HG03039 (cell line): ENCODE results near the gene CUEDC2.
"Not testable (repeated sequence)": the region's sequence is repeated elsewhere in the genome, so short reads cannot be mapped to it uniquely, and the experiment has no call there.

Experiments used
- ATAC-seq: cut with Tn5 transposase; IDR thresholded peaks from one replicate; pipeline ENCODE4 v1.9.1; 2021; ENCODE audit warnings: mild to moderate bottlenecking, moderate library complexity; ENCODE audit not compliant: unreplicated experiment

Gene CUEDC2

GRCh38 chr10:102455893-102456471 lies 23.6 kb upstream of the CUEDC2 start:
- no peak for ATAC-seq

DNA sequence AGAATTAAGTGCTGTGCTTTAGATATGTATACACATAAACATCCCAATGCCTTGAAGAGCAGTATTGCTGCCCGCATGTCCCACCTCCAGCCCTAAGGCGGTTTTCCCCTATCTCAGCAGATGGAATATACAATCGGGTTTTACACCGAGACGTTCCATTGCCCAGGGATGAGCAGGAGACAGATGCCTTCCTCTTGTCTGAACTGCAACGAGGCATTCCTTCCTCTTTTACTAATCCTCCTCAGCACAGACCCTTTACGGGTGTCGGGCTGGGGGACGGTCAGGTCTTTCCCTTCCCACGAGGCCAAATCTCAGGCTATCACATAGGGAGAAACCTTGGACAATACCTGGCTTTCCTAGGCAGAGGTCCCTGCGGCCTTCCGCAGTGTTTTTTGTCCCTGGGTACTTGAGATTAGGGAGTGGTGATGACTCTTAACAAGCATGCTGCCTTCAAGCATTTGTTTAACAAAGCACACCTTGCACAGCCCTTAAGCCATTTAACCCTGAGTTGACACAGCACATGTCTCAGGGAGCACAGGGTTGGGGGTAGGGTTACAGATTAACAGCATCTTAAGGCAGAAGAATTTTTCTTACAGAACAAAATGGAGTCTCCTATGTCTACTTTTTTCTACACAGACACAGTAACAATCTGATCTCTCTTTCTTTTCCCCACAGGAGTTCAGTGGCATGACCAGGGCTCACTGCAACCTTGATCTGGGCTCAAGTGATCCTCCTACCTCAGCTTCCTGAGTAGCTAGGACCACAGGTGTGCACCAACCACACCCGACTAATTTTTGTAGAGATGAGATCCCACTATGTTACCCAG lies 22.5 kb upstream of the CUEDC2 start:
- not testable (repeated sequence) for ATAC-seq

DNA sequence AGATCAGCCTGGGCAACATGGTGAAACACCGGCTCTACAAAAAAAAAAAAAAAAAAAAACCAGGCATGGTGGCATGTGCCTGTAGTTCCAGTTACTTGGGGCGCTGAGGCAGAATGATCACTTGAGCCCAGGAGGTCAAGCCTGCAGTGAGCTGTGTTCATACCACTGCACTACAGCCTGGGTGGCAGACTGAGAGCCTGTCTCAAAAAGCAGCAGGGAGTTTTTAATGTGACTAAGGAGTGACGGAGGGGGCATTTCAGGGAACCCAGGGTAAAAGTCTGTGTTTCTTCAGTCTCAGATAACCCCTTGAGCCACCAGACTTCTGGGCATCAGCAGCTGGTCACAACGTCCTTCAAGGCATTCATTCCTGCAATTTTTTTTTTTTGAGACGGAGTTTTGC lies 21.1 kb upstream of the CUEDC2 start:
- no peak for ATAC-seq

DNA sequence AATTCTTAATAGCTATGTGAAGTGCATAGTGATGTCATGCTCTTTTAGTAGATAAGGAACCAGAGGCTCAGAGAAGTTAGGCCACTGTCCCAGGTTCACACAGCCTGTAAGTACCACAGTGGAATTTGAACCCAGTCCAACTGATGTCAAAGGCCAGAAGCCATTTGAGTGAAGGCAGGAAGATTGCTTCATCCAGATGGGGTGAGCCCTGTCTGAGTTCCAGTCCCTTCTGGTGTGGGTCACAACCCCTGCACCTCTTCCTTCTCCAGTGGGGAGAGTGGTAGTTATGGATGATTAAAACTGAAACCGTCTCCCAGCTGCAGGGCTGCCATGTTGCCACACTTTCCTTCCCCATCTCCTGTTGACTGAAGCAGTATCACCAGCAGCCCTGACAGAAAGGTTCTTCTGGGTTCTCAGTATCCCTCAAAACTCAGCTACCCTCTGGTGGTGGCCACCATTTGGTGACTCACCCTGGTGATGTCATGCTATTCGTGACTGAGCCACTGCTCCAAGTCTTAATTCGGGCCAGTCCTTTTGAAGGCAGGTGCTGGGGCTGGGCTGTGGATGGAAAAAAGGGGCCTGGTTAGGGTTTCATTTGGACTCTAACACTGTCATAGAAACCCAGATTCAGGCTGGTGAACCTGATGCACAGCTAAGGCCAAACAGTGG lies 20.4 kb upstream of the CUEDC2 start:
- ATAC-seq, result no peak

DNA sequence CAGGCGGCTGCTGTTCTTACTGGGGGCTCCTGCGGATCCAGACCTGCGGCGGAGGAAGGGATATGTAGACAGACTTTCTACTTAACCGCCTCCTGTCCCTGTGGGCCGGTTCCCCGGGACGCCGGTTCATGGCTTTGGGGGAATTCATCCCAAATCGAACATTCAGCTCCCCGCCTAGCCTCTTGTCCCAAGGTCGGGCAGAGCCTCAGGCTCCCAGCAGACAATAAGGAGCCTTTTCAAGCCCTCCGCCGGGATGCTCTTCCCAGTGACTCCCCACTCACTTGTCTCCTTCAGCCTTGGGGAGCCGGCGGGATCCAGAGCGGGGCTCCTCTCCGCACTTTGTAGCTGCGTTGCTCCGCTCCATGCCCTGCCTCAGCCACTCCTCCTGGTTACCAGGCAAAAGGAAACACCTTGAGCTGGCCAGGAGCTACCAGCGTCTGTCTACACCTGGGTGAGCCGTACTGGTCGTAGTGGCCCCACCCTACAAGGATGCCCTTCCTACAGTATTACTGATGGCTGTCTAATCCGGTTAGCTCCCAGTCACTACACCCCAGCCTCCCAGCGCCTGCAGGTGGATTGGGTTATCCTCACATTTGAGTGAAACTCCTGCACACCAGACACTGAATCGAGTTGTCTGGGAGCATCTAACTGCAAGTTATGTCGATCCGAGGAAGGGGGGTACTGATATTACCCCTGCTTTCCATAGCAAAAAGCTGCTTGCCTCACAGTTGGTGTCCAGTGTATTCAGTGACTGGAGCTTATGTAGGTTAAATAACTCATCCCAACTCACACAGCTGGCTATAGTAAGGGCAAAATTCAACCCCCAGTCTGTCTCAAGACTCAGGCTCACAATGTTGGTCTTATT lies 19.0 kb upstream of the CUEDC2 start, which contains the start of gene C10orf95:
Gene C10orf95, minus strand, starts transcription at position 439 of the 865 bp plus-strand sequence. CDS start 450 bp downstream, outside the sequence.
- no peak for ATAC-seq

GRCh38 chr10:102450374-102451104 lies 18.2 kb upstream of the CUEDC2 start:
- ATAC-seq, result peak; percentile 72

GRCh38 chr10:102450124-102450373 lies 17.7 kb upstream of the CUEDC2 start:
- ATAC-seq, result peak; percentile 7

GRCh38 chr10:102449321-102450123 lies 17.1 kb upstream of the CUEDC2 start:
- no peak for ATAC-seq

DNA sequence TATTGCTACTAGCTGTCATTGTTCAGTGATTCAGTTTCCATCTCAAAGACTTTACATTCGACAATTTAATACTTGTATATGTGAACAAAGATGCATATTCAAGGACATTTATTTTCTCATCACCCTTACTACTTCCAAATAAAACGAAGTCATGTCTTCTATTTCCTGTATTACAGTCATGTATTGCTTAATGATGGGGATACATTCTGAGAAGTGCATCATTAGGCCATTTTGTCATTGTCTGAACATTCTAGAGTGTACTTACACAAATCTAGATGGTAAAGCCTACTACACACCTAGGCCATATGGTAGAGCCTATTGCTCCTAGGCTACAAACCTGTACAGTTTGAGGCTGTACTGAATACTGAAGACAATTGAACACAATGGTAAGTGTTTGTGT lies 12.5 kb upstream of the CUEDC2 start:
- ATAC-seq, result no peak

GRCh38 chr10:102438374-102438773 lies 6.0 kb upstream of the CUEDC2 start:
- no peak for ATAC-seq

DNA sequence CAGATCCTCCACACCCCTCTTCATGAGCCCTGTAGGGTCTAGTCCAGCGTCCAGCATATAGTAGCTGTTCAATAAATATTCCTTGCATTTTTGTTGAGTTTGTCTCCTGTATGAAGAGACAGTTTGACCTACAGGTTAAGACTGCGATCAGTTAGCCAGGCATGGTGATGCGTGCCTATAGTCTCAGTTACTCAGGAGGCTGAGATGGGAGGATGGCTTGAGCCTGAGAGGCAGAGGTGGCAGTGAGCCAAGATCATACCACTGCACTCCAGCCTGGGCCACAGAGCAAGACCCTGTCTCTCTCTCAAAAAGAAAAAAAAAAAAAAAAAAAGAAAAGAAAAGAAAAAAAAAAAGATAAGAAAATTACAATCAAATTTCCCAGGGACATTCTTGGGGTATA lies 5.1 kb upstream of the CUEDC2 start:
- ATAC-seq, result no peak

GRCh38 chr10:102436312-102436711 lies 3.9 kb upstream of the CUEDC2 start:
- ATAC-seq, result no peak

GRCh38 chr10:102435529-102436233 lies 3.3 kb upstream of the CUEDC2 start:
- no peak for ATAC-seq

- ATAC-seq, result no peak
These were observed 2.7 kb upstream of the CUEDC2 start for GRCh38 chr10:102435133-102435497.

DNA sequence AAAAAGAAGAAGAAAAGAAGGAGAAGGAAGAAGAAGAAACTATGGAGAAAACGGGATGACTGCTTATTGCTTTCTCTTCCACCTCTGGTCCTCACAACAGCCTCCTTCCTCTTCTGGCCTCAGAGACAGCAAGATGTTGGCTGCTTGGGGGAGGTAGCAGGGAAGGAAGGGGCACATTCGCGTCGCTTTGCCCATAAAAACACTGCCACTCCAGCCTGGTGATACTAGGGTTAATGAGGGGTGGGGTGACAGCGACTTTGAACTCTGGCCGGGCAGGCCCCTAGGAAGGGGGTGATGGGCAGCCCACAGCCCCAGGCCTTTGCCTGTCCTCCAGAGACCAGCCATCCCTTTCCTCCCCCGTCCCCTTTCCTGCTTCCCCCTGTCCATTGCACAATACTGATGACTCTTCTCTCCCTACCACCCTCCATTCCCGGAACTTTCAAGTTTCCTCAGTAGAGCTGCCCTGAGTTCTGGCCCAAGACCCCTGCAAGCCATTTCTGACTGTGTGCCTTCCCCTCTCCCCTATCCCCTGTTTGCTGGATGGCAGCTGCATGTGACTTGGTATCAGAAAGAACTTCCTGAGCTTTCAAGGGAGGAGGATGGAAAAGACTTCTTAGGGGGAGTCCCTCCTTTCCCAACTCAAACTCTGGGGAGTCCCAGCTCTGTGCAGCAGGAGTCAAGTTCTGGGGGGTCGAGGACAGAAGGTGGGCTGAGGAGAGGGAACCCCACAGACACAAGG lies 2.2 kb upstream of the CUEDC2 start:
- ATAC-seq, result no peak

- ATAC-seq, result no peak
These were observed 1.3 kb upstream of the CUEDC2 start for GRCh38 chr10:102433619-102434046.

DNA sequence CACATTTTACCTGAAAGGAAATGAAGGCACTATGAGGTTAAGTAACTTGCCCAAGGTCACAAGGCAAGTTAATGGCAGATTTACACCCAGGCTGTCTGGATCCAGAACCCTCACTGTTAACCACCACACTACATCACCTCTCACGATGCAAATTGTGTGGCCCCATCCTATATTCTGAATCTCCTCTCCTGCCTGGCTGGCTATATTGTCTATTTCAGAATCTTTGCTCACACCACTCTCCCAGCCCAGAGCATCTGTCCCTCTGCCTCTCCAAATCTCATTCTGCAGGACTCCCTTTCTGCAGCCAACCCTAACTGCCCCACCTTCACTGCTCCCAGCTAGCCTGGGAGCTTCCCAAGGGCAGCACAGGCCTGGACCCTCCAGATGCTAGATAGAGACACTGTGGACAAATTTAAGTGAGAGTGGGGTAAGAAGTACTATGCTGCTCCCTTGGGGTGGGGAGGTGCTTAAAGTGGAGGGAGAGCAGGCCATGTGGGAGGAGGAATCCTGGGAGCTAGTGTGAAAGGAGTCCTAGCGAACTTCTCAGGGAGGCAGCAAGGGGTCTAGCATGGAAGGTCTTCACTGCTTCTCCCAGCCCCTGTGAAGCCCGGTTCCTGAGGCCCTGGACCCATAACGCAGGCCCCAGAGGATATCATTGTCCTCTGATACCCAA lies 786 bp downstream of the CUEDC2 start:
- ATAC-seq, result no peak

GRCh38 chr10:102429468-102429867 lies 2.9 kb downstream of the CUEDC2 start:
- no peak for ATAC-seq
